GM19452 (cell line): ENCODE data around the gene REXO1.

ENCODE experiments used
- ATAC-seq: cut with Tn5 transposase; IDR thresholded peaks from one replicate; pipeline ENCODE4 v1.9.1; 2021; ENCODE audit not compliant: unreplicated experiment

REXO1 gene

GRCh38 chr19:1791879-1792278 lies 56.4 kb downstream of the REXO1 start:
- no peak for ATAC-seq

GRCh38 chr19:1790054-1790792 lies 58.1 kb downstream of the REXO1 start:
- no peak for ATAC-seq

GRCh38 chr19:1789261-1790041 lies 58.8 kb downstream of the REXO1 start:
- ATAC-seq, result no peak

GRCh38 chr19:1787116-1787515 lies 61.2 kb downstream of the REXO1 start:
- ATAC-seq, result no peak

- ATAC-seq, result no peak
Measured at GRCh38 chr19:1786668-1787067, 61.6 kb downstream of the REXO1 start.

- no peak for ATAC-seq
Measured at GRCh38 chr19:1785310-1785709, 63.0 kb downstream of the REXO1 start.

- ATAC-seq, result no peak
Measured at GRCh38 chr19:1783874-1784273, 64.4 kb downstream of the REXO1 start.

- ATAC-seq, result no peak
Measured at GRCh38 chr19:1783354-1783753, 64.9 kb downstream of the REXO1 start.

- no peak for ATAC-seq
Measured at GRCh38 chr19:1782521-1782920, 65.8 kb downstream of the REXO1 start.

GRCh38 chr19:1780272-1780958 lies 67.9 kb downstream of the REXO1 start:
- ATAC-seq, result no peak

- ATAC-seq, result no peak
Measured at GRCh38 chr19:1779574-1779973, 68.7 kb downstream of the REXO1 start.

GRCh38 chr19:1777149-1777548 lies 71.1 kb downstream of the REXO1 start:
- ATAC-seq, result no peak

GRCh38 chr19:1776606-1777147 lies 71.6 kb downstream of the REXO1 start:
- no peak for ATAC-seq

- ATAC-seq, result no peak
Measured at GRCh38 chr19:1775951-1776605, 72.2 kb downstream of the REXO1 start.

- no peak for ATAC-seq
Measured at GRCh38 chr19:1774989-1775772, 73.1 kb downstream of the REXO1 start.

GRCh38 chr19:1773184-1773583 lies 75.1 kb downstream of the REXO1 start:
- no peak for ATAC-seq

- no peak for ATAC-seq
Measured at GRCh38 chr19:1770866-1771576, 77.3 kb downstream of the REXO1 start.

- ATAC-seq, result no peak
Measured at GRCh38 chr19:1769645-1769985, 78.7 kb downstream of the REXO1 start.

- ATAC-seq, result no peak
Measured at GRCh38 chr19:1768918-1769644, 79.2 kb downstream of the REXO1 start.
